Parathyroid adenoma (tissue), 2 donors: Measurements from ENCODE around the gene CALHM2.

Experiments used
- H2AFZ ChIP-seq: fragments of 300-600 bp; sonication (generic); one replicate; pipeline ENCODE4 v1.7.0; 2017; ENCODE audit warnings: antibody characterized with exemption, mild to moderate bottlenecking
- H3K27ac ChIP-seq: fragments of 300-600 bp; sonication (generic); one replicate; pipeline ENCODE4 v1.7.0; 2017
- H3K27me3 ChIP-seq: fragments of 300-600 bp; sonication (generic); one replicate; pipeline ENCODE4 v1.7.0; 2017; ENCODE audit warnings: low read length; ENCODE audit not compliant: control insufficient read depth, insufficient read depth
- H3K36me3 ChIP-seq: fragments of 300-600 bp; sonication (generic); one replicate; pipeline ENCODE4 v1.7.0; 2017; ENCODE audit warnings: low read length; ENCODE audit not compliant: control insufficient read depth, insufficient read depth
- H3K4me1 ChIP-seq: fragments of 300-600 bp; sonication (generic); one replicate; pipeline ENCODE4 v1.7.0; 2017; ENCODE audit warnings: control low read depth
- H3K4me2 ChIP-seq: fragments of 300-600 bp; sonication (generic); one replicate; pipeline ENCODE4 v1.7.0; 2017; ENCODE audit warnings: low read length
- H3K4me3 ChIP-seq: fragments of 300-600 bp; sonication (generic); one replicate; pipeline ENCODE4 v1.7.0; 2017; ENCODE audit warnings: low read depth, low read length
- H3K79me2 ChIP-seq: fragments of 300-600 bp; sonication (generic); one replicate; pipeline ENCODE4 v1.7.0; 2017; ENCODE audit warnings: control low read depth
- H3K9ac ChIP-seq: fragments of 300-600 bp; sonication (generic); one replicate; pipeline ENCODE4 v1.7.0; 2017; ENCODE audit warnings: mild to moderate bottlenecking
- H3K9me3 ChIP-seq: fragments of 300-600 bp; sonication (generic); one replicate; pipeline ENCODE4 v1.7.0; 2017; ENCODE audit warnings: low read length; ENCODE audit not compliant: control insufficient read depth
- CTCF ChIP-seq: fragments of 300-600 bp; sonication (generic); IDR thresholded peaks from one replicate; pipeline ENCODE4 v1.7.0; 2017; ENCODE audit warnings: antibody characterized with exemption, mild to moderate bottlenecking
- donor health status: primary hyperparathyroidism.

Gene CALHM2

GRCh38 chr10:103429647-103430046 is 22.5 kb downstream of the CALHM2 start:
- no peaks in the 10 kb centered on the region for H3K9me3 ChIP-seq
- no peaks in the 10 kb centered on the region for H3K36me3 ChIP-seq
- H2AFZ ChIP-seq: no peak overlapping the region
- no peak overlapping the region for H3K27ac ChIP-seq
- no peak overlapping the region for H3K4me3 ChIP-seq
- no peak for TF ChIP-seq CTCF
- no peaks in the 10 kb centered on the region for H3K4me1 ChIP-seq
- no peak overlapping the region for H3K4me2 ChIP-seq
- no peak overlapping the region for H3K9ac ChIP-seq
- H3K27me3 ChIP-seq: no peaks in the 10 kb centered on the region
- H3K79me2 ChIP-seq: no peaks in the 10 kb centered on the region

- no peak overlapping the region for H3K9ac ChIP-seq
- H2AFZ ChIP-seq: no peak overlapping the region
- no peaks in the 10 kb centered on the region for H3K9me3 ChIP-seq
- no peaks in the 10 kb centered on the region for H3K27me3 ChIP-seq
- H3K27ac ChIP-seq: no peak overlapping the region
- no peaks in the 10 kb centered on the region for H3K79me2 ChIP-seq
- no peak for TF ChIP-seq CTCF
- H3K36me3 ChIP-seq: no peaks in the 10 kb centered on the region
- H3K4me2 ChIP-seq: no peak overlapping the region
- H3K4me3 ChIP-seq: no peak overlapping the region
- H3K4me1 ChIP-seq: no peaks in the 10 kb centered on the region
Observed at GRCh38 chr10:103428989-103429643, 23.1 kb downstream of the CALHM2 start.

- no peak overlapping the region for H3K9ac ChIP-seq
- no peaks in the 10 kb centered on the region for H3K36me3 ChIP-seq
- no peak for TF ChIP-seq CTCF
Observed at GRCh38 chr10:103427866-103428265, 24.3 kb downstream of the CALHM2 start.

GRCh38 chr10:103423748-103424147 is 28.4 kb downstream of the CALHM2 start:
- H3K36me3 ChIP-seq: no peaks in the 10 kb centered on the region
- H3K27me3 ChIP-seq: no peaks in the 10 kb centered on the region
- no peak overlapping the region for H3K9ac ChIP-seq
- no peaks in the 10 kb centered on the region for H3K4me1 ChIP-seq
- H3K79me2 ChIP-seq: no peaks in the 10 kb centered on the region
- no peak for TF ChIP-seq CTCF
- H2AFZ ChIP-seq: no peak overlapping the region
- H3K27ac ChIP-seq: no peak overlapping the region
- H3K4me2 ChIP-seq: no peak overlapping the region
- H3K4me3 ChIP-seq: no peak overlapping the region
- H3K9me3 ChIP-seq: no peaks in the 10 kb centered on the region

More at GRCh38 chr10:103427866-103428265, 24.3 kb downstream of the CALHM2 start:
- Histone ChIP-seq H2AFZ (no peak overlapping the region), H3K27ac (no peak overlapping the region), H3K4me1 (no peaks in the 10 kb centered on the region), H3K4me3 (no peak overlapping the region), H3K9me3 (no peaks in the 10 kb centered on the region), H3K4me2 (no peak overlapping the region), H3K79me2 (no peaks in the 10 kb centered on the region), H3K27me3 (no peaks in the 10 kb centered on the region)

- no peaks in the 10 kb centered on the region for H3K36me3 ChIP-seq
- no peaks in the 10 kb centered on the region for H3K9me3 ChIP-seq
- no peaks in the 10 kb centered on the region for H3K4me1 ChIP-seq
- no peak overlapping the region for H3K4me2 ChIP-seq
- no peak overlapping the region for H3K27ac ChIP-seq
- H3K27me3 ChIP-seq: no peaks in the 10 kb centered on the region
- no peaks in the 10 kb centered on the region for H3K79me2 ChIP-seq
- H3K4me3 ChIP-seq: no peak overlapping the region
- no peak for TF ChIP-seq CTCF
- H3K9ac ChIP-seq: no peak overlapping the region
- no peak overlapping the region for H2AFZ ChIP-seq
Observed at GRCh38 chr10:103419101-103419500, 33.1 kb downstream of the CALHM2 start.
